Left ventricle myocardium superior (tissue), 1 donor: ENCODE data around the gene AADACL2. TPM values are rescaled to one million over a fixed set of nuclear protein-coding genes. Genes with fewer than 3 reads are reported as not detected.

Source experiments
- ATAC-seq: fragments of 200-7000 bp; cut with Tn5 transposase; one replicate; pipeline ENCODE4 v1.9.1; 2020; ENCODE audit warnings: mild to moderate bottlenecking, moderate library complexity
- DNase-seq: peaks from one replicate; pipeline ENCODE4 v3.0.0-alpha.2; 2020
- intact Hi-C: fragments of 100-400 bp; cut with micrococcal nuclease; formaldehyde crosslinking; loops from one replicate; pipeline ENCODE4 v1.11.0; 2022
- total RNA-seq: library from RNA; stranded (reverse); fragmentation: NEBNext Ultra II Directional; extraction: Animal tissue kit (Norgen Biotek cat#: 25700); gene quantifications from one replicate; pipeline ENCODE4 v1.2.1, GENCODE V29; 2021
- donor health status: DM: no; HTN: yes; CAD: no; lungs with severe emphysema.

AADACL2 gene
- total RNA-seq, 1 donor from 2014 or later: not detected

DNA sequence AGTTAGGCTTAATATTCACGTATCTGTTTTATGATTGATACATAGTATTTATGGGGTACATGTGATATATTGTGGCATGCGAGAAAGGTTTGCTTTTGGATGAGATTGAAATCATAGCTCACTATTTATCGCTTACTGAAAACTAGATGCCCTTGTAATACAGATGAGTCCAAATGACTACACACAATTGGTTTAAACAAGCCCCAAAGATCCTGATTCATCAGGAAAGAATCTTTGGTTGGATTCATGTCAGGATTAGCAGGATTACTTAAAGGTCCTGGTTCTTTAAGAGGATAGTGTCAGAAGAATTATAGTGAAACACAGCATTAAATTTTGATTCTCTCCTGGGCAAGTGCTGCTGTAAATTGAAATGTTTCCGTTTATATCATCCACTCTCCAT, 61.5 kb downstream of the AADACL2 start:
- intact Hi-C loops: no loop called here
- DNase-seq (no peak), ATAC-seq (no peak)

DNA sequence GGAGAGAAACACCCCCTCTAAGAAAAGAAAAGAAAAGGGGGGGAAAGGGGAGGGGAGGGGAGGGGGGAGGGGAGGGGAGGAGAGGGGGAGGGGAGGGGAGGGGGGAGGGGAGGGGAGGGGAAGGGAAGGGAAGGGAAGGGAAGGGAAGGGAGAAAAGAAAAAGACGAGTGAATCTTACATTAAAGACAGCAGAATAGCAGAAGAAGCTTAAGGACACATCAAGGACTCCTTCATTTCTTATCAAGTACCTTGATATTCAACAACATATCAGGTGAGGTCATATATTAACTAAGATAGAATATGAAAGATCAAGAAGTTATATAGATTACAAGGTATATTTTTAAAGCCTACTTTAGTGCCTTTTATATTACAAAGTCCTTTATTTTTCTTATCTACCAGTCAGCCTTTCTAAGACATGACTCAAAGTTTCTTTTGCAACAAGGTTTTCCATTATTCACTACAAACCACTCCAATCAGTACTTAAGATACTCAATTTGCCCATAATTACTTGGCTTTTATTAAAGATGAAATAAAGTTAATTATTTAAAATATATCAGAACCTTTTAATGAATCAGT, 62.5 kb downstream of the AADACL2 start:
- intact Hi-C loops: no loop called here
- DNase-seq: no peak
- no peak for ATAC-seq

GRCh38 chr3:151798466-151798865, 64.7 kb downstream of the AADACL2 start:
- no peak for DNase-seq
- intact Hi-C loops: no loop called here
- ATAC-seq: no peak

GRCh38 chr3:151800431-151800830, 66.7 kb downstream of the AADACL2 start:
- no peak for ATAC-seq
- intact Hi-C loops: no loop called here
- no peak for DNase-seq

DNA sequence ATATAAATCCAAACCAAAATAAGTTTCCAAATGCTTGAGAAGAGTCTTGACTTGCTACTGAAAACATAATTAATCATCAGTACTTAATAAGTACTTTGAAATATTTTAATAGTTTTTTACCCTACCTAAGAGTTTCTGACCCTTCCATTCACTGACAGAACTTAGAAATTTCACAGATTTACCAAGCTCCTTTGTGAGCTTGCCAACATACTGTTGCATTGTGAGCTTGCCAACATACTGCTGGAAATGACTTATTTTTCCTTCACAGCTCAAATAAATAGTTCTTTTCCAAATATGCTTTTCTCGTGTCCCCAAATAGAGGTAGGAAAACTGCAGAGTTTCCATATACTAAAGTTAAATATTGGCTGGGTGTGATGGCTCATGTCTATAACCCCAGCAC, 70.5 kb downstream of the AADACL2 start:
- ATAC-seq: no peak
- intact Hi-C loops: no loop called here
- no peak for DNase-seq

GRCh38 chr3:151806838-151807237, 73.1 kb downstream of the AADACL2 start:
- ATAC-seq: no peak
- no peak for DNase-seq
- intact Hi-C loops: no loop called here

Other genes with a start within 250 kb of the AADACL2 start
- 0.35 TPM for gene AADAC, start 80.2 kb downstream of the AADACL2 start, total RNA-seq
- gene SUCNR1, start 139.7 kb downstream of the AADACL2 start, total RNA-seq: 0.12 TPM